Limb (tissue), 2 donors: Measurements from ENCODE around the gene OR2A5.
A peak's percentile ranks its signal among the peaks of the same experiment; 100 is the strongest.
"Not testable (repeated sequence)": the region's sequence is repeated elsewhere in the genome, so short reads cannot be mapped to it uniquely, and the experiment has no call there.

ENCODE experiments used
- DNase-seq, 2 donors: peaks; one replicate each; pipeline ENCODE4 v3.0.0-alpha.2; 2016; ENCODE audit errors: extremely low spot score in 2 of 2

Gene OR2A5

GRCh38 chr7:144048648-144049047, at the start of gene OR2A5:
Gene OR2A5 (plus strand): TSS chr7:144048948. CDS start chr7:144050402, 1,454 bp downstream.
- no peak for DNase-seq

- DNase-seq = no peak
These were observed 48.7 kb upstream of the OR2A5 start, which contains the start of gene OR6B1 for GRCh38 chr7:144000020-144000419. Gene OR6B1 (plus strand): TSS chr7:144000320. CDS start chr7:144003997, 3,677 bp downstream.

- DNase-seq = no peak
These were observed 47.2 kb upstream of the OR2A5 start for GRCh38 chr7:144001543-144001942.

- no peak for DNase-seq
These were observed 44.0 kb upstream of the OR2A5 start for GRCh38 chr7:144004703-144005102.

- no peak for DNase-seq
These were observed 42.6 kb upstream of the OR2A5 start for GRCh38 chr7:144006029-144006691.

GRCh38 chr7:144006692-144007042, 42.1 kb upstream of the OR2A5 start:
- DNase-seq = no peak

GRCh38 chr7:144009361-144009760, 39.4 kb upstream of the OR2A5 start:
- DNase-seq = no peak

GRCh38 chr7:144010061-144010460, 38.7 kb upstream of the OR2A5 start:
- not testable (repeated sequence) for DNase-seq

- not testable (repeated sequence) for DNase-seq
These were observed 37.9 kb upstream of the OR2A5 start for GRCh38 chr7:144010821-144011220.

GRCh38 chr7:144011458-144012230, 37.1 kb upstream of the OR2A5 start:
- no peak for DNase-seq

- no peak for DNase-seq
These were observed 30.7 kb upstream of the OR2A5 start for GRCh38 chr7:144018065-144018464.

- DNase-seq = no peak
These were observed 29.3 kb upstream of the OR2A5 start for GRCh38 chr7:144019457-144019856.

- DNase-seq = no peak
These were observed 28.4 kb upstream of the OR2A5 start for GRCh38 chr7:144020340-144020739.

GRCh38 chr7:144022169-144022568, 26.6 kb upstream of the OR2A5 start:
- no peak for DNase-seq

GRCh38 chr7:144023171-144023827, 25.4 kb upstream of the OR2A5 start:
- no peak for DNase-seq

GRCh38 chr7:144024213-144024612, 24.5 kb upstream of the OR2A5 start:
- no peak for DNase-seq

GRCh38 chr7:144026203-144026883, 22.4 kb upstream of the OR2A5 start:
- no peak for DNase-seq

GRCh38 chr7:144027070-144027469, 21.7 kb upstream of the OR2A5 start:
- DNase-seq = peak in 1 of 2 donors; percentile 48

- no peak for DNase-seq
These were observed 20.8 kb upstream of the OR2A5 start for GRCh38 chr7:144027974-144028373.

- DNase-seq = no peak
These were observed 20.2 kb upstream of the OR2A5 start for GRCh38 chr7:144028547-144028946.

GRCh38 chr7:144032516-144032915, 16.2 kb upstream of the OR2A5 start:
- no peak for DNase-seq
